HEK293T (cell line): ENCODE results near the gene CBLL1.

Experiments
- CTCF ChIA-PET: fragments of 350-600 bp; formaldehyde crosslinking; extraction: SDS; loops from one replicate; lab custom pipeline; 2021; ENCODE audit warnings: antibody characterized with exemption, inconsistent platforms; lab: Yijun Ruan, JAX
- POLR2A ChIA-PET: fragments of 350-600 bp; formaldehyde crosslinking; extraction: SDS; loops from one replicate; lab custom pipeline; 2020; ENCODE audit warnings: antibody characterized with exemption, inconsistent platforms; lab: Yijun Ruan, JAX
- DNase-seq: peaks from one replicate; pipeline ENCODE4 v3.0.0; 2012; ENCODE audit warnings: mixed read lengths; ENCODE audit errors: extremely low spot score
- ARNT ChIP-seq: fragments of 450-650 bp; IDR thresholded peaks from 2 replicates; pipeline ENCODE4 v1.6.1; 2017; ENCODE audit warnings: mild to moderate bottlenecking
- BHLHE40 ChIP-seq: fragments of 450-650 bp; IDR thresholded peaks from 2 replicates; pipeline ENCODE4 v1.6.1; 2016; ENCODE audit warnings: mild to moderate bottlenecking, moderate library complexity, borderline replicate concordance
- CTBP1 ChIP-seq: fragments of 450-650 bp; IDR thresholded peaks from 2 replicates; pipeline ENCODE4 v1.6.1; 2016; ENCODE audit warnings: borderline replicate concordance
- ELF4 ChIP-seq: fragments of 450-650 bp; IDR thresholded peaks from 2 replicates; pipeline ENCODE4 v1.6.1; 2017; ENCODE audit warnings: antibody characterized with exemption
- FOXA1 ChIP-seq: fragments of 450-650 bp; IDR thresholded peaks from 2 replicates; pipeline ENCODE4 v1.6.1; 2016; ENCODE audit warnings: mild to moderate bottlenecking
- FOXK2 ChIP-seq: fragments of 450-650 bp; IDR thresholded peaks from 2 replicates; pipeline ENCODE4 v1.6.1; 2016; ENCODE audit warnings: mild to moderate bottlenecking
- FOXM1 ChIP-seq: fragments of 450-650 bp; IDR thresholded peaks from 2 replicates; pipeline ENCODE4 v1.6.1; 2017; ENCODE audit warnings: mild to moderate bottlenecking, borderline replicate concordance
- HDGF ChIP-seq: fragments of 450-650 bp; IDR thresholded peaks from 2 replicates; pipeline ENCODE4 v1.6.1; 2017; ENCODE audit warnings: antibody characterized with exemption, borderline replicate concordance
- L3MBTL2 ChIP-seq: fragments of 450-650 bp; conservative IDR thresholded peaks from 2 replicates; pipeline ENCODE4 v1.6.1; 2016; ENCODE audit warnings: mild to moderate bottlenecking
- LEF1 ChIP-seq: fragments of 450-650 bp; IDR thresholded peaks from 2 replicates; pipeline ENCODE4 v1.6.1; 2017; ENCODE audit warnings: mild to moderate bottlenecking, borderline replicate concordance
- NFRKB ChIP-seq: fragments of 450-650 bp; IDR thresholded peaks from 2 replicates; pipeline ENCODE4 v1.6.1; 2016; ENCODE audit warnings: mild to moderate bottlenecking, moderate library complexity
- SP1 ChIP-seq: fragments of 450-650 bp; IDR thresholded peaks from 2 replicates; pipeline ENCODE4 v1.6.1; 2017
- SUZ12 ChIP-seq: fragments of 450-650 bp; IDR thresholded peaks from 2 replicates; pipeline ENCODE4 v1.6.1; 2016; ENCODE audit warnings: mild to moderate bottlenecking
- TARDBP ChIP-seq: fragments of 450-650 bp; IDR thresholded peaks from 2 replicates; pipeline ENCODE4 v1.6.1; 2016
- ZNF384 ChIP-seq: fragments of 450-650 bp; IDR thresholded peaks from 2 replicates; pipeline ENCODE4 v1.6.1; 2016
- TF ChIP-seq, protein P1 (sequence below): fragments of 450-650 bp; IDR thresholded peaks from 2 replicates; pipeline ENCODE4 v1.6.1; 2016

CBLL1 gene

DNA sequence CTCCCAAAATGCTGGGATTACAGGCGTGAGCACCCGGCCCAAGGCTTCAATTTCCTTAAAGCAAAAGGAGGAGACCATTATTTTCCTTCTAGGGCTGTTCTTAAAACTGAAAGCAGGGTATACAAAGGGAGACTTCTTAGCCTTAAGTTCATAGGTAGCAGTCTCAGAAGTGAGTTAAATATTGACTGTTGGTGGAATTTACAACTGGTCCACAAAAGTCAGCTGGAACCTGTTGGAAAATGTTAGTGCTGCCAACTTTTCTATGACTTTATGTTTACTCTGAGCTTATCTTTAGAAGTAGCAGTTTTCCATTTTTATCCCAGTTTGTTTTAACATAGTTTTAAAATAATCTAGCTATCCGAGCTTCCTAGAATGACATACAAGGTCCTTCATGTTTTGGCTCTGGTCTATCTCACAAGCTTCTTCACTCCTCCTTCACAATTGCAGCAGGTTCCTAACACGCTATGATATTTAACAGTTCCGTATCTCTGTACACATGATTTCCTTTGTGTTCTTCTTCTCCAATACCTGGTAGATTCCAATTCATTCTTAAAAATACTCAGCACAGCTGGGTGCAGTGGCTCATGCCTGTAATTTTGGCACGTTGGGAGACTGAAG, 55.8 kb downstream of the CBLL1 start:
- TF ChIP-seq NFRKB (no peak), FOXK2 (no peak), SP1 (no peak), CTBP1 (no peak), HDGF (no peak), ZNF384 (no peak)
- ChIA-PET CTCF (interaction anchor here (0.7 kb wide), 1 partner anchor 75 kb away, joined by 3 read pairs; no protein-coding TSS in a partner anchor), POLR2A (no interaction called here)
- no peak for DNase-seq

DNA sequence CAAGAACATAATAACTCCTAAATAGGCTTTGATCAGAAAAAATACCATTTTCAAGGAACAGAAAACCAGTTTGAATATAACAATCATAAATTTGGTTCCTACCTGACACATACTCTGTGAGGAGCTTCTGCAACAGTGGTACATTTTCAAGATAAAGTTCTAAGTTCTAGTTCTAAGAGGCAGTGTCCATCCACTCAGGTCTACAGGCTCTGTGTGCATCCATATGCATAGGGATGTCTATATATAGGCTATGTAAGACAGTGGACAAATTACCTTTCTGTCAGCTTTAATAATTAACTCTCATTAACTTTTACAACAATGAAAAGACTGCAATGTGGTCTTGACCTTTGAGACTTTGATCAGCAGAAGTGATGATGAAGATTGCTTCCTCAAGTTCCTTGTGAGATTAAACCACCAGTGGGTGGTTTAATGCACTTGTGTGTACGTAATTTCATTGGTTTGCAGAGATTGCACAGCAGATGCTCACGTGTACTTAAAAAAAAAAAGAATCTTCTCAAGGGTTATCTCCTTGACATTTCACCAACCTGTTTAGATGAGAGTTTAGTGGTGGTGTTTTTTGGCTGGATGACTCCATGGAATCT, 59.2 kb downstream of the CBLL1 start, which contains the start of gene SLC26A3:
Gene SLC26A3 (minus strand): TSS at position 215 of the 602 bp plus-strand sequence. CDS start 8,714 bp downstream, outside the sequence.
- CTCF ChIA-PET, result no interaction called here
- POLR2A ChIA-PET, result no interaction called here
- no peak for TF ChIP-seq L3MBTL2
- TF ChIP-seq ARNT, result no peak
- TF ChIP-seq ZNF384, result no peak
- no peak for TF ChIP-seq FOXM1
- no peak for TF ChIP-seq LEF1
- TF ChIP-seq BHLHE40, result no peak
- no peak for TF ChIP-seq CTBP1
- no peak for TF ChIP-seq SUZ12
- no peak for TF ChIP-seq SP1
- no peak for TF ChIP-seq FOXK2
- no peak for TF ChIP-seq TARDBP
- TF ChIP-seq NFRKB, result no peak
- TF ChIP-seq, protein P1, sequence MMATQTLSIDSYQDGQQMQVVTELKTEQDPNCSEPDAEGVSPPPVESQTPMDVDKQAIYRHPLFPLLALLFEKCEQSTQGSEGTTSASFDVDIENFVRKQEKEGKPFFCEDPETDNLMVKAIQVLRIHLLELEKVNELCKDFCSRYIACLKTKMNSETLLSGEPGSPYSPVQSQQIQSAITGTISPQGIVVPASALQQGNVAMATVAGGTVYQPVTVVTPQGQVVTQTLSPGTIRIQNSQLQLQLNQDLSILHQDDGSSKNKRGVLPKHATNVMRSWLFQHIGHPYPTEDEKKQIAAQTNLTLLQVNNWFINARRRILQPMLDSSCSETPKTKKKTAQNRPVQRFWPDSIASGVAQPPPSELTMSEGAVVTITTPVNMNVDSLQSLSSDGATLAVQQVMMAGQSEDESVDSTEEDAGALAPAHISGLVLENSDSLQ, result no peak
- TF ChIP-seq FOXA1, result no peak
- TF ChIP-seq ELF4, result no peak
- no peak for TF ChIP-seq HDGF
- DNase-seq, result no peak

DNA sequence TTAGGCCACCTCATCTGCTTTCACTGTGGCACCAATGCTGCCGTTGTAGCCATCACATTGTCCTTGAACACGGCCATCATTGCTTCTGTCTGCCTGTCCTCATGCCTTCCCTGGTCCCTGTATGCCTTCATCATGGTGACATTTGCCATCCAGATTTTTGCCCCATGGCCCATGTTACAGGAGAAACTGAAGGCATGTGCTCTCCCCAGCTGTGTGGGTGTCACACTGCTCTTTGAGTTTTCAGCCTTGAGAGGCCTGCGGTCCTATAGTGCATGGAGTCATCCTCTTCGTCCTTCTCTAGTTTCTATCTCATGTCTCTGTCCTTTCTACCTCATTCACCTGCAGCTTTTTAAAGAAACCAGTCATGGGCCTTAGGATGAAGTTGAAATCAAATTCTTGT, 65.2 kb downstream of the CBLL1 start:
- CTCF ChIA-PET, result no interaction called here
- TF ChIP-seq TARDBP (no peak), FOXA1 (no peak)
- DNase-seq, result no peak
- POLR2A ChIA-PET, result no interaction called here

DNA sequence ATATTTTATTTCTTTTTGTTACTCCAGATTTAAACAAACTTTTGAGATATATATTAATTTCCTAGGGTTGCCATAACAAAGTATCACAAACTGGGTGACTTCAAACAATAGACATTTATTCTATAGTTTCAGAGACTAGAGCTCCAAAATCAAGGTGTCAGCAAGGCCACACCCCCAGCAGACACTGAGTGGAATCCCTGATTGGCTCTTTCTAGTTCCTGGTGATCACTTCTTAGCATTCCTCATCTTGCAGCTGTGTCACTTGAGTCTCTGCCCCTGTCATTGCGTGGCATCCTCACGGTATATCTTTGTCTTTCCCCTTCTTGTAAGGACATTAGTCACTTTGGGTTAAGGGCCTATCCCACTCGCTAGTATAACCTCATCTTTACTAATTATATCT, 66.7 kb downstream of the CBLL1 start:
- DNase-seq, result no peak
- CTCF ChIA-PET, result no interaction called here
- TF ChIP-seq FOXK2 (no peak), LEF1 (no peak), TARDBP (no peak), SUZ12 (no peak), HDGF (no peak), ELF4 (no peak), CTBP1 (no peak), ZNF384 (no peak), SP1 (no peak)
- TF ChIP-seq, protein P1, result no peak
- POLR2A ChIA-PET, result no interaction called here
